ENCODE results near the gene TRPM6. TPM values are rescaled to one million over a fixed set of nuclear protein-coding genes. Genes with fewer than 3 reads are reported as not detected.
"Not testable (repeated sequence)": the region's sequence is repeated elsewhere in the genome, so short reads cannot be mapped to it uniquely, and the experiment has no call there.

TRPM6 gene
- not detected in 2 replicates for total RNA-seq (2014; rRNA removed; shearing (Covaris generic))

GRCh38 chr9:74887041-74887980, at the start of gene TRPM6:
TRPM6 (minus strand) TSS chr9:74887921; CDS start chr9:74887856, 65 bp downstream.
- in situ Hi-C loops (cut with HindIII; ENCODE audit: low sequenced_read_pairs), result no loop called here

GRCh38 chr9:74935008-74935407, 47.3 kb upstream of the TRPM6 start:
- in situ Hi-C loops (cut with HindIII; ENCODE audit: low sequenced_read_pairs), result no loop called here
- DNase-seq (ENCODE audit: low spot score), result no peak

More at GRCh38 chr9:74887041-74887980, at the start of gene TRPM6:
- DNase-seq (ENCODE audit: low spot score), result peak; percentile 77

- in situ Hi-C loops (cut with HindIII; ENCODE audit: low sequenced_read_pairs), result no loop called here
- DNase-seq (ENCODE audit: low spot score), result no peak
Measured at GRCh38 chr9:74921737-74922136, 34.0 kb upstream of the TRPM6 start.

GRCh38 chr9:74920944-74921626, 33.4 kb upstream of the TRPM6 start:
- in situ Hi-C loops (cut with HindIII; ENCODE audit: low sequenced_read_pairs), result no loop called here
- no peak for DNase-seq (ENCODE audit: low spot score)

GRCh38 chr9:74910036-74910435, 22.3 kb upstream of the TRPM6 start:
- in situ Hi-C loops (cut with HindIII; ENCODE audit: low sequenced_read_pairs), result no loop called here
- no peak for DNase-seq (ENCODE audit: low spot score)

- in situ Hi-C loops (cut with HindIII; ENCODE audit: low sequenced_read_pairs), result no loop called here
Measured at GRCh38 chr9:74908665-74909064, 20.9 kb upstream of the TRPM6 start.

GRCh38 chr9:74907085-74907484, 19.4 kb upstream of the TRPM6 start:
- no peak for DNase-seq (ENCODE audit: low spot score)
- in situ Hi-C loops (cut with HindIII; ENCODE audit: low sequenced_read_pairs), result no loop called here

More at GRCh38 chr9:74908665-74909064, 20.9 kb upstream of the TRPM6 start:
- DNase-seq (ENCODE audit: low spot score), result no peak

GRCh38 chr9:74901001-74901400, 13.3 kb upstream of the TRPM6 start:
- in situ Hi-C loops (cut with HindIII; ENCODE audit: low sequenced_read_pairs), result no loop called here
- no peak for DNase-seq (ENCODE audit: low spot score)

- DNase-seq (ENCODE audit: low spot score); in situ Hi-C loops (cut with HindIII; ENCODE audit: low sequenced_read_pairs): not testable (repeated sequence)
Measured at GRCh38 chr9:74888449-74888848, 728 bp upstream of the TRPM6 start.

- in situ Hi-C loops (cut with HindIII; ENCODE audit: low sequenced_read_pairs), result no loop called here
- DNase-seq (ENCODE audit: low spot score), result no peak
Measured at GRCh38 chr9:74887981-74888370, 255 bp upstream of the TRPM6 start.

GRCh38 chr9:74876382-74876949, 11.3 kb downstream of the TRPM6 start:
- in situ Hi-C loops (cut with HindIII; ENCODE audit: low sequenced_read_pairs), result no loop called here
- DNase-seq (ENCODE audit: low spot score), result no peak

GRCh38 chr9:74875656-74876055, 12.1 kb downstream of the TRPM6 start:
- DNase-seq (ENCODE audit: low spot score), result no peak

GRCh38 chr9:74874220-74874619, 13.5 kb downstream of the TRPM6 start:
- in situ Hi-C loops (cut with HindIII; ENCODE audit: low sequenced_read_pairs), result no loop called here
- no peak for DNase-seq (ENCODE audit: low spot score)

More at GRCh38 chr9:74875656-74876055, 12.1 kb downstream of the TRPM6 start:
- in situ Hi-C loops (cut with HindIII; ENCODE audit: low sequenced_read_pairs), result no loop called here

- in situ Hi-C loops (cut with HindIII; ENCODE audit: low sequenced_read_pairs), result no loop called here
- no peak for DNase-seq (ENCODE audit: low spot score)
Measured at GRCh38 chr9:74872619-74873233, 15.0 kb downstream of the TRPM6 start.

GRCh38 chr9:74867483-74867882, 20.2 kb downstream of the TRPM6 start:
- no peak for DNase-seq (ENCODE audit: low spot score)
- in situ Hi-C loops (cut with HindIII; ENCODE audit: low sequenced_read_pairs), result no loop called here

- no peak for DNase-seq (ENCODE audit: low spot score)
- in situ Hi-C loops (cut with HindIII; ENCODE audit: low sequenced_read_pairs), result no loop called here
Measured at GRCh38 chr9:74865177-74865576, 22.5 kb downstream of the TRPM6 start.

GRCh38 chr9:74861773-74862474, 25.8 kb downstream of the TRPM6 start:
- in situ Hi-C loops (cut with HindIII; ENCODE audit: low sequenced_read_pairs), result no loop called here
- no peak for DNase-seq (ENCODE audit: low spot score)

GRCh38 chr9:74861071-74861470, 26.6 kb downstream of the TRPM6 start:
- in situ Hi-C loops (cut with HindIII; ENCODE audit: low sequenced_read_pairs), result no loop called here
- DNase-seq (ENCODE audit: low spot score), result no peak

- in situ Hi-C loops (cut with HindIII; ENCODE audit: low sequenced_read_pairs); DNase-seq (ENCODE audit: low spot score): not testable (repeated sequence)
Measured at GRCh38 chr9:74860247-74860646, 27.5 kb downstream of the TRPM6 start.
